Right cardiac atrium (tissue), 5 donors: Measurements from ENCODE around the gene NECTIN4. TPM values are rescaled to one million over a fixed set of nuclear protein-coding genes. Genes with fewer than 3 reads are reported as not detected.

Source experiments
- ATAC-seq, 2 donors: fragments of 200-7000 bp; cut with Tn5 transposase; one replicate each; pipeline versions ENCODE4 v1.8.0 to v1.9.1; 2020; ENCODE audit warnings: moderate library complexity in 2 of 2, mild to moderate bottlenecking in 1 of 2
- DNase-seq, 3 donors: peaks; one replicate each; pipeline ENCODE4 v3.0.0-alpha.2; 2020
- H3K27ac ChIP-seq: one replicate; pipeline ENCODE4 v1.5.1; 2013; ENCODE audit warnings: mild to moderate bottlenecking, low read length, control low read depth, moderate library complexity
- H3K27me3 ChIP-seq: one replicate; pipeline ENCODE4 v1.6.1; 2013; ENCODE audit not compliant: control insufficient read depth, insufficient read depth
- H3K4me1 ChIP-seq: one replicate; pipeline ENCODE4 v1.6.1; 2013; ENCODE audit warnings: low read length; ENCODE audit not compliant: control insufficient read depth, insufficient read depth
- H3K4me3 ChIP-seq: one replicate; pipeline ENCODE4 v1.5.1; 2013; ENCODE audit warnings: low read length, control low read depth
- H3K9me3 ChIP-seq: one replicate; pipeline ENCODE4 v1.6.1; 2013; ENCODE audit warnings: low read length; ENCODE audit not compliant: control insufficient read depth
- whole genome bisulfite sequencing: extraction: QIAGEN DNeasy Blood & Tissue Kit; methylation state at CpG from one replicate; pipeline ENCODE4 v1.1.7; 2013; 5-methylcytosine and 5-hydroxymethylcytosine counted together
- intact Hi-C, 4 donors: fragments of 100-400 bp; cut with DNase I; formaldehyde crosslinking; loops; one replicate each; pipeline versions ENCODE4 v1.11.0 to v1.14.0; 2022 to 2023
- polyA plus RNA-seq: library from polyadenylated mRNA; stranded (reverse); fragments of 200-250 nt; gene quantifications from one replicate; pipeline ENCODE4 v1.2.3, GENCODE V29; 2013
- total RNA-seq, 4 donors: library from RNA; stranded (reverse); fragmentation: NEBNext Ultra II Directional; extraction: Animal tissue kit (Norgen Biotek cat#: 25700); gene quantifications; one replicate each; pipeline ENCODE4 v1.2.1, GENCODE V29; 2021
- donor health status: healthy with polysubstance abuse.
- donor health status: DM: no; HTN: yes; CAD: no.
- donor health status: DM: no; HTN: no; CAD: no.
- donor health status: DM: no; HTN: yes; CAD: no; lungs with severe emphysema.
- donor health status: DM: yes; HTN: yes; CAD: no.

The NECTIN4 gene
- total and polyA plus RNA-seq, 5 donors, result 0.02 TPM; not detected in 4

GRCh38 chr1:161052899-161053298 is 36.5 kb downstream of the NECTIN4 start:
- Histone ChIP-seq H3K4me1 (no peaks in the 10 kb centered on the region), H3K27ac (no peak overlapping the region), H3K27me3 (no peaks in the 10 kb centered on the region), H3K4me3 (no peak overlapping the region), H3K9me3 (no peaks in the 10 kb centered on the region)
- 62% methylated on average over 3 of the region's 3 CpGs for WGBS
- intact Hi-C loops, result no loop called here
- no peak for ATAC-seq
- no peak for DNase-seq

GRCh38 chr1:161051219-161051618 is 38.1 kb downstream of the NECTIN4 start:
- H3K27ac ChIP-seq, result no peak overlapping the region
- intact Hi-C loops, result no loop called here
- 89% methylated on average over 10 of the region's 10 CpGs for WGBS
- no peak for DNase-seq
- H3K27me3 ChIP-seq, result no peaks in the 10 kb centered on the region
- peaks cover 2% of the 10 kb centered on the region for H3K4me1 ChIP-seq
- H3K9me3 ChIP-seq, result no peaks in the 10 kb centered on the region
- ATAC-seq, result no peak
- H3K4me3 ChIP-seq, result no peak overlapping the region

GRCh38 chr1:161048949-161049722 is 40.2 kb downstream of the NECTIN4 start:
- Histone ChIP-seq H3K27ac (no peak overlapping the region), H3K4me3 (no peak overlapping the region), H3K27me3 (no peaks in the 10 kb centered on the region), H3K4me1 (peaks cover 3% of the 10 kb centered on the region), H3K9me3 (no peaks in the 10 kb centered on the region)
- intact Hi-C loops, result loop anchor here in 2 of 4 donors (5.0 to 10.0 kb wide), 3 partner anchors 48 to 86 kb away; partner anchors contain the start of genes DEDD (in 1 of the 2) and KLHDC9 (in 1 of the 2)
- DNase-seq, result no peak
- 91% methylated on average over 5 of the region's 5 CpGs for WGBS
- no peak for ATAC-seq

GRCh38 chr1:161047436-161048420 is 41.6 kb downstream of the NECTIN4 start:
- intact Hi-C loops, result loop anchor here in 2 of 4 donors (5.0 to 10.0 kb wide), 3 partner anchors 50 to 87 kb away; partner anchors contain the start of genes DEDD (in 1 of the 2) and KLHDC9 (in 1 of the 2)
- H3K4me3 ChIP-seq, result no peak overlapping the region
- no peak for ATAC-seq
- H3K4me1 ChIP-seq, result peaks cover 3% of the 10 kb centered on the region
- no peaks in the 10 kb centered on the region for H3K27me3 ChIP-seq
- no peak overlapping the region for H3K27ac ChIP-seq
- H3K9me3 ChIP-seq, result no peaks in the 10 kb centered on the region
- DNase-seq, result no peak
- 96% methylated on average over 18 of the region's 18 CpGs for WGBS

- 68% methylated on average over 2 of the region's 2 CpGs for WGBS
- no peak for DNase-seq
- Histone ChIP-seq H3K27ac (peak overlapping the region; percentile 93), H3K4me3 (peak overlapping the region; percentile 93), H3K4me1 (peaks cover 3% of the 10 kb centered on the region), H3K9me3 (no peaks in the 10 kb centered on the region), H3K27me3 (no peaks in the 10 kb centered on the region)
- ATAC-seq, result no peak
- intact Hi-C loops, result loop anchor here in 2 of 4 donors (5.0 to 10.0 kb wide), 3 partner anchors 51 to 88 kb away; partner anchors contain the start of genes DEDD (in 1 of the 2) and KLHDC9 (in 1 of the 2)
Measured at GRCh38 chr1:161046605-161047228, 42.6 kb downstream of the NECTIN4 start.

- Histone ChIP-seq H3K4me3 (peak within 1 kb of the TSS; percentile 93), H3K9me3 (no peaks in the 10 kb centered on the region), H3K27ac (peak within 1 kb of the TSS; percentile 93), H3K4me1 (peaks cover 3% of the 10 kb centered on the region), H3K27me3 (no peaks in the 10 kb centered on the region)
- DNase-seq (peak; percentile 92 to 96 (median 96)), ATAC-seq (peak; percentile 97 to 98)
- WGBS, result under 1% methylated on average over 29 of the region's 29 CpGs
- intact Hi-C loops, result loop anchor here in 2 of 4 donors (5.0 to 10.0 kb wide), 3 partner anchors 51 to 89 kb away; partner anchors contain the start of genes DEDD (in 1 of the 2) and KLHDC9 (in 1 of the 2)
Measured at GRCh38 chr1:161045736-161046604, 43.4 kb downstream of the NECTIN4 start, which contains the start of gene USF1. Gene USF1 (minus strand): TSS chr1:161045977. CDS start chr1:161043275, 2,702 bp downstream.

GRCh38 chr1:161044908-161045735 is 44.2 kb downstream of the NECTIN4 start:
- Histone ChIP-seq H3K27me3 (no peaks in the 10 kb centered on the region), H3K4me1 (peaks cover 3% of the 10 kb centered on the region), H3K4me3 (peak overlapping the region; percentile 93), H3K9me3 (no peaks in the 10 kb centered on the region), H3K27ac (peak overlapping the region; percentile 93)
- peak; percentile 80 to 87 (median 87) for DNase-seq
- ATAC-seq, result peak; percentile 77 to 80
- WGBS, result 0% methylated on average over 48 of the region's 48 CpGs
- intact Hi-C loops, result loop anchor here in 2 of 4 donors (5.0 to 10.0 kb wide), 3 partner anchors 50 to 90 kb away; partner anchors contain the start of genes DEDD (in 1 of the 2) and KLHDC9 (in 1 of the 2)

- DNase-seq (no peak), ATAC-seq (no peak)
- Histone ChIP-seq H3K4me1 (peaks cover 3% of the 10 kb centered on the region), H3K9me3 (no peaks in the 10 kb centered on the region), H3K27me3 (no peaks in the 10 kb centered on the region), H3K4me3 (peak overlapping the region; percentile 93), H3K27ac (peak overlapping the region; percentile 93)
- intact Hi-C loops, result loop anchor here in 2 of 4 donors (10.0 kb wide), 2 partner anchors 50 to 90 kb away; partner anchors contain the start of gene DEDD (in 1 of the 2)
Measured at GRCh38 chr1:161044535-161044907, 44.8 kb downstream of the NECTIN4 start.

GRCh38 chr1:161039546-161039945 is 49.8 kb downstream of the NECTIN4 start:
- WGBS, result 76% methylated on average over 5 of the region's 5 CpGs

More at GRCh38 chr1:161039546-161039945, 49.8 kb downstream of the NECTIN4 start:
- intact Hi-C loops, result no loop called here
- ATAC-seq (peak in 1 of 2 donors; percentile 9), DNase-seq (no peak)
- Histone ChIP-seq H3K27ac (no peak overlapping the region), H3K9me3 (no peaks in the 10 kb centered on the region), H3K4me1 (no peaks in the 10 kb centered on the region), H3K27me3 (no peaks in the 10 kb centered on the region), H3K4me3 (no peak overlapping the region)
